NCI-H187 treated with DMSO at 0.1 percent for 48 hours (cell line): ENCODE results near the gene PLG.
"Not testable (repeated sequence)": the region's sequence is repeated elsewhere in the genome, so short reads cannot be mapped to it uniquely, and the experiment has no call there.

Experiments
- DNase-seq: peaks from one replicate; lab custom pipeline; 2025; lab: John Stamatoyannopoulos, UW

Gene PLG

GRCh38 chr6:160775792-160776580 is 73.9 kb downstream of the PLG start:
- no peak for DNase-seq

DNA sequence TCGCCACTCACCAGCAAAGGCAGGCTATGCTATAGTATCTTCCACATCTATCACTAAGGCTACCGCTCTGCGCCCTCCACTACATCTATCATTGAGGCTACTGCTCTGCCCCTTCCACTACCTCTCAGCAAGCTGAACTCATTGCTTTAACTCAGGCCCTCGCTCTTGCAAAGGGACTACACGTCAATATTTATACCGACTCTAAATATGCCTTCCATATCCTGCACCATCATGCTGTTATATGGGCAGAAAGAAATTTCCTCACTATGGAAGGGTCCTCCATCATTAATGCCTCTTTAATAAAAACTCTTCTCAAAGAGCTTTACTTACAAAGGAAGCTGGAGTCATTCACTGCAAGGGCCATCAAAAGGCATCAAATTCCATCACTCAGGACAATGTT is 77.1 kb downstream of the PLG start:
- DNase-seq = not testable (repeated sequence)

DNA sequence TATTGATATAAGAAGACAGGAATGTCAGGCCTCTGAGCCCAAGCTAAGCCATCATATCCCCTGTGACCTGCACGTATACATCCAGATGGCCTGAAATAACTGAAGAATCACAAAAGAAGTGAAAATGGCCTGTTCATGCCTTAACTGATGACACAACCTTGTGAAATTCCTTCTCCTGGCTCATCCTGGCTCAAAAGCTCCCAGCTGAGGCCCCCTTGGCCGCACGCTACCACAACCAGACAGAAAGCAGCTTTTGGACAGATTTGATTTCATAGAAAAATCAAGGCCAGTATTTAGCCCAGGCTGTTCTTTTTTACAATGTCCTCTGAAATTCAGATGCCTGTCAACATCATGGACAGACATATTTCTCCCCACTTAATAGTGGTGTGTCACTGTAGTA is 78.6 kb downstream of the PLG start:
- DNase-seq = not testable (repeated sequence)

- no peak for DNase-seq
These were observed 79.3 kb downstream of the PLG start for GRCh38 chr6:160781298-160781697.

DNA sequence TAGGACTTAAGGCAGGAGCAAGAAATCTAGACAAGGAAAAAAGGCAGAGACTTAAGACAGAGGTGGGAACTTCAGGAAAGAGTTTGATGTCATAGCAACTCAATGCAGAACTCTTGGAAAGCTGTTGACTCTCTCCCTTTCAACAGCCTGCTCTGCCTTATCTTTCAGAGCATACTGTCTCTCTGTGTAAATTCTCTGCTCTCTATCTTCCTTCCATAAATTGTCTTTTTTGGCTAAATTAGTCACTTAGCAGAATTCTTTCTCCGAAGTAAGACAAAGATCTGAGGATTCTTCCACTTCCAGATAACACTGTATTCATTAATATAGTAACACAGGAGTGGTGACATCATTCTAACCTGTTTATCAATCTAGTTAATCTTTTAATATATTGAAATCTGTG is 80.2 kb downstream of the PLG start:
- DNase-seq = no peak

DNA sequence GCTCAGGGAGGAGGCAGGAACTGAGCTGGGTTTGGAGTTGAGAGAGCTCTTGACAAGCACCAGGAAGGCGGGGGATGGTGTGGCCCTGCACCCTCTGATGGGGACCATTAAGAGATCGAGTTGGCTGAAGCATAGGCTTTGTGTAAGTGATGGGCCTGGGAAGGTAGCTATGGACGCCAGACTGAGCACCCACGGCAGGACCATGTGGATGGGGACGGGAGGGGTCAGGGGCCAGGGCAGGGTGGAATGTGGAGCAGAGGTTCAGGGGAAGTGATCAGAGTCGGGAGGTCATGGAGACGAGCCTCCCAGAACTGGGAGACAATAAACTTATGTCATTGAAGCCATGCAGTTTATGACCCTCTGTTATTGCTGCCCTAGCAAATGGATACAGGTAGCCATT is 81.7 kb downstream of the PLG start:
- DNase-seq = no peak

DNA sequence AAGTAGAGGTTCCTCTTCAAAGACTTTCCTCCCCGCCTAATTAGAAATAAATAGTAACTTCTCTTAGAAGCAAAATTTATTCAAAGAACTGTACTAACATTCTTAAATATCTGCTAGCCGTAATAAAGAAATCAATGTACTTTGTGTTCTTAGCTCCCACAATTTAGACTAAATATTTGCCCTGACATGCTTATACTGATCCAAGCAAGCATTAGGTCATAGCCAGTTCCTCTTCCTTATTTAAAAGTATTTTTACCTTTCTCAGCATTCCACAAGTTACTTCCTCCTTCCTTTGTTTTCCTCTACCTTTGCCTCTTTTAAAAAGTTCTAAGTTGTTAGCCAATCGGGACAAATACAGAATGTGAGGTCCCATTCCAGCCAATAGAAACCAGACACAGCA is 86.1 kb downstream of the PLG start:
- not testable (repeated sequence) for DNase-seq

- DNase-seq = no peak
These were observed 86.8 kb downstream of the PLG start for GRCh38 chr6:160788806-160789205.

DNA sequence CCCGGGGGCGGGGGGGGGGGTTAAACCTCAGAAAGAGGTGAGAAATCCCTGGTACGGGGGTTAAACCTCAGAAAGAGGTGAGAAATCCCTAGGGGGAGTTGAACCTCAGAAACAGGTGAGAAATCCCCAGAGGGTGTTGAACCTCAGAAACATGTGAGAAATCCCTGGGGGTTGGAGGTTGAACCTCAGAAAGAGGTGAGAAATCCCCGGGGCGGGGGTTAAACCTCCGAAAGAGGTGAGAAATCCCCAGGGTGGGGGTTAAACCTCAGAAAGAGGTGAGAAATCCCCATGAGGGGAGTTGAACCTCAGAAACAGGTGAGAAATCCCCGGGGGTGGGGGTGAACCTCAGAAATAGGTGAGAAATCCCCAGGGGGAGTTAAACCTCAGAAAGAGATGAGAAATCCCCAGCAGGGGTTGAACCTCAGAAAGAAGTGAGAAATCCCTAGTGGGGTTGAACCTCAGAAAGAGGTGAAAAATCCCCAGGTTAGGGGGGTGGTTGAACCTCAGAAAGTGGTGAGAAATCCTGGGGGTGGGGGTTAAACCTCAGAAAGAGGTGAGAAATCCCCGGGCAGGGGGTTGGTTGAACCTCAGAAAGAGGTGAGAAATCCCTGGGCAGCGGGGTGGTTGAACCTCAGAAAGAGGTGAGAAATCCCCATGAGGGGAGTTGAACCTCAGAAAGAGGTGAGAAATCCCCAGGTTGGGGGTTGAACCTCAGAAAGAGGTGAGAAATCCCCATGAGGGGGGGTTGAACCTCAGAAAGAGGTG is 87.4 kb downstream of the PLG start:
- no peak for DNase-seq

DNA sequence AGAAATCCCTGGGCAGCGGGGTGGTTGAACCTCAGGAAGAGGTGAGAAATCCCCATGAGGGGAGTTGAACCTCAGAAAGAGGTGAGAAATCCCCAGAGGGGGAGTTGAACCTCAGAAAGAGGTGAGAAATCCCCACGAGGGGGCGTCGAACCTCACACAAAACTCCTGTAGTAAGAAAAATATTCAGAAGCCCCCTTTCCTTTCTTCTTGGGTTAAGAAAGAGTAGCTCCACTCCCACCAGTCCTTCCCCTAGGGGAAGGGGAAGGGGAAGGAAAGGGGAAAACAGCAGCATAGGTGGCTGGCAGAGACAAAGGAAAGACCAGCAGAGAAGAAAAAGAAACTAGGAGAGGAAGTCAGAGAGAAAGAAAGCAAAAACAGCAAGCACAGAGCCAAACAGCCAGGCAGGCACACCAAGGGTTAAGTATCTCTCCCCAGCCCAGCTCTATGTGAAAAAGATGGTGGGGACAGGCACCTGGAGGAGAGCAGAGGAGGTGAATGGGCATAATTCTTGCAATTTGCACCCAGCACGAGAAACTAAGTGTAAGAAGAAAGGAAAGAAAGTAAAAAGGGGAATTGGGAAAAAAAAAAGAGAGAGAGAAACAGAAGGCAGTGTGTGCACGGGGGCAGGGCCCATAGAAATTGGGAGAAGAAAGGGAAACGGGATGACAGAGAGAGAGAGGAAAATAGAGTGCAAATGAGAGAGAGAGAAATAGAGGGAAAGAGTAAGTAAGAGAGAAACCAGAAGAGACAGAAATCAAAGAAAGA is 88.2 kb downstream of the PLG start:
- no peak for DNase-seq

GRCh38 chr6:160791459-160791858 is 89.4 kb downstream of the PLG start:
- DNase-seq = no peak

GRCh38 chr6:160791981-160792418 is 90.0 kb downstream of the PLG start:
- DNase-seq = no peak

DNA sequence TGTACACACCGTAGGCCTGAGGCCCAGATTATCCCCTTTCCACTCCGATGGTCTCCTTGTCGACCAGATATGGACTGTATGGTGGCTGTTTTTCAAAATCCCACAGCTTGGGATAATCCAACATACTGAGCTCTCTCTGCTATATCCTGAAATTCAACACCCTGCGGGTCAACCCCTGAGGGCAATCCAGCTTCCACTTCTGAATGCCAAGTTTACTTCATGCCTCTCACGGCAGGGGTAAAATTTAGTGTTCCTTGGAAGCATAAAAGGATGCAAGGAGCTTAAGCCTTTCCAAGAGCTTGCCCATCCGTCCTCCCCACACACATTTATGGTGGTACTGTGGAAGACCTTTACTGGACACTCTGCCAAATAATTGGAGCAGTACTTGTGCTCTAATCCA is 90.7 kb downstream of the PLG start:
- DNase-seq = no peak

GRCh38 chr6:160793652-160794051 is 91.6 kb downstream of the PLG start:
- DNase-seq = no peak

- DNase-seq = no peak
These were observed 93.7 kb downstream of the PLG start for GRCh38 chr6:160795721-160796120.

DNA sequence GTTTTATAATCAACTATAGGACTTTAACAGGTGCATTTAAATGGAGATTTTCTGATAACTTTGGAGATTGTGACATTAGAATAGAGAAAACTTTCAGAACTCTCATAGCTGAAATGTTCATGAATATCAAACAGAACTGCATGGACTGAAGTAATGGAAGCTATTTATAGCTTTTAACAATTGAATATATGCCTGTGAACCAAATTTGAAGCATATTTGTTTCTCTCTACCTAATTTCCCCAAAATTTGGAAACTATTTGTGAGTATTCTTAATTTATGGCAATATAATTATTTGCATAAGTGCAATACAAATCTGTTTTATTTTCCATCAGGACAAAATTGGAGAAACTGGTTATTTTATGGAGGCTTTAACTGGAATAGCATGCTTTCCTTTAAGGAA is 96.6 kb downstream of the PLG start:
- DNase-seq = no peak

- DNase-seq = no peak
These were observed 97.9 kb downstream of the PLG start for GRCh38 chr6:160799801-160800506.

DNA sequence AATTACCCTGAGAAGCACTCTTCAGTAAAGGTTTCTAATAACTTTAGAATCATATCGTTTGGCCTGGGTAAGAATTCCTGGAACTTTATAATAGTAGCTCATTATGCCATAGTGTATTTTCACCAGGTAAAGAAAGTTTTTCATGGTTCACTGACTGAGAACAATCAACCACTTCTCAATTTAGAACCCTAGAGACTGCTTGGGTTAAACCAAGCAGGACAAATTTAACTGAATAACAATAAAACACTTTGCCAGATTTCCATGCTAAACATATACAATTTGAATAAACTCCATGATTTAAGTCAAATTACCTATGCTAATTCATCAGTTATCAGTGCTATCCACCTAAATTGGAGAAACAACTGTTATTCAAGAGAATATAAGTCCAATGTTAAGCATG is 99.4 kb downstream of the PLG start:
- DNase-seq = no peak

GRCh38 chr6:160802049-160802448 is 100.0 kb downstream of the PLG start:
- DNase-seq = not testable (repeated sequence)
